ENCODE data around the gene CRYBG3.
"Not testable (repeated sequence)": the region's sequence is repeated elsewhere in the genome, so short reads cannot be mapped to it uniquely, and the experiment has no call there.

The CRYBG3 gene

GRCh38 chr3:97901313-97902248 is 79.8 kb downstream of the CRYBG3 start:
- no peak for DNase-seq

GRCh38 chr3:97909830-97910229 is 88.0 kb downstream of the CRYBG3 start:
- not testable (repeated sequence) for DNase-seq

- peak; percentile 2 to 45 for DNase-seq
These were observed 88.5 kb downstream of the CRYBG3 start for GRCh38 chr3:97910236-97910831.

GRCh38 chr3:97910931-97911351 is 89.1 kb downstream of the CRYBG3 start:
- DNase-seq = peak in 1 of 2 donors; percentile 51

- no peak for DNase-seq
These were observed 89.6 kb downstream of the CRYBG3 start for GRCh38 chr3:97911459-97911858.

GRCh38 chr3:97914388-97914787 is 92.6 kb downstream of the CRYBG3 start:
- no peak for DNase-seq

- DNase-seq = no peak
These were observed 94.8 kb downstream of the CRYBG3 start for GRCh38 chr3:97916576-97916975.

GRCh38 chr3:97917813-97918536 is 96.2 kb downstream of the CRYBG3 start:
- no peak for DNase-seq

GRCh38 chr3:97927704-97928103 is 105.9 kb downstream of the CRYBG3 start:
- no peak for DNase-seq

GRCh38 chr3:97928986-97929385 is 107.2 kb downstream of the CRYBG3 start:
- no peak for DNase-seq

- no peak for DNase-seq
These were observed 108.2 kb downstream of the CRYBG3 start for GRCh38 chr3:97930018-97930417.

- DNase-seq = no peak
These were observed 109.4 kb downstream of the CRYBG3 start for GRCh38 chr3:97931218-97931617.

- no peak for DNase-seq
These were observed 110.6 kb downstream of the CRYBG3 start for GRCh38 chr3:97932387-97932801.

GRCh38 chr3:97934980-97935695 is 113.3 kb downstream of the CRYBG3 start:
- DNase-seq = no peak

GRCh38 chr3:97935842-97936241 is 114.0 kb downstream of the CRYBG3 start:
- DNase-seq = no peak

GRCh38 chr3:97937205-97937604 is 115.4 kb downstream of the CRYBG3 start:
- no peak for DNase-seq

GRCh38 chr3:97938444-97938843 is 116.6 kb downstream of the CRYBG3 start:
- DNase-seq = no peak

- no peak for DNase-seq
These were observed 117.6 kb downstream of the CRYBG3 start for GRCh38 chr3:97939401-97939800.

GRCh38 chr3:97940034-97940433 is 118.2 kb downstream of the CRYBG3 start:
- DNase-seq = peak in 1 of 2 donors; percentile 42

- DNase-seq = no peak
These were observed 121.2 kb downstream of the CRYBG3 start for GRCh38 chr3:97942801-97943546.

- DNase-seq = no peak
These were observed 126.7 kb downstream of the CRYBG3 start for GRCh38 chr3:97948351-97949109.
